Endometrial microvascular endothelial cells (primary cell): Measurements from ENCODE around the gene ZNF331. TPM values are rescaled to one million over a fixed set of nuclear protein-coding genes. Genes with fewer than 3 reads are reported as not detected.
"Not testable (repeated sequence)": the region's sequence is repeated elsewhere in the genome, so short reads cannot be mapped to it uniquely, and the experiment has no call there.

Experiments
- in situ Hi-C: cut with HindIII; loops from 2 replicates; pipeline ENCODE4 v1.10.0; 2017; ENCODE audit warnings: low sequenced_read_pairs, low pct_unique_long_range_greater_than_20kb; ENCODE audit errors: inconsistent ontology term
- total RNA-seq: library from RNA; depleted of rRNA; stranded (reverse); fragments of >200 nt; gene quantifications from one replicate; pipeline ENCODE4 v1.2.3, GENCODE V29; 2015; ENCODE audit errors: inconsistent ontology term

ZNF331 gene
- total RNA-seq: 4.7 TPM

GRCh38 chr19:53537521-53538377 lies at the start of gene ZNF331:
TSS of gene ZNF331 (plus strand) at chr19:53538145. CDS start at chr19:53569377, 31,232 bp downstream.
- in situ Hi-C loops: no loop called here

DNA sequence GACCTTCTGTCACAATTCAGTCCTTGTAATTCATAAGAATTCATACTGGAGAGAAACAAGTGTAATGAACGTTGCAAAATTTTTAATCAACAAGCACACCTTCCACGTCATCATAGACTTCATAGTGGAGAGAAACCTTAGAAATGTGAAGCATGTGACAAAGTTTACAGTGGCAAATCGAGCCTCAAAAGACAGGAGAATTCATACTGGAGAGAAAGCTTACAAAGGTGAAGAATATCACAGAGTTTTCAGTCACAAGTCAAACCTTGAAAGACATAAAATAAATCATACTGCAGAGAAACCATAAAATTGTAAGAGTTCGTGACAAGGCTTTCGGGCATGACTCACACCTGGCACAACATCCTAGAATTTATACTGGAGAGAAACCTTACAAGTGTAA lies 45.8 kb upstream of the ZNF331 start:
- in situ Hi-C loops: no loop called here

GRCh38 chr19:53497311-53498023 lies 40.5 kb upstream of the ZNF331 start:
- in situ Hi-C loops: not testable (repeated sequence)

DNA sequence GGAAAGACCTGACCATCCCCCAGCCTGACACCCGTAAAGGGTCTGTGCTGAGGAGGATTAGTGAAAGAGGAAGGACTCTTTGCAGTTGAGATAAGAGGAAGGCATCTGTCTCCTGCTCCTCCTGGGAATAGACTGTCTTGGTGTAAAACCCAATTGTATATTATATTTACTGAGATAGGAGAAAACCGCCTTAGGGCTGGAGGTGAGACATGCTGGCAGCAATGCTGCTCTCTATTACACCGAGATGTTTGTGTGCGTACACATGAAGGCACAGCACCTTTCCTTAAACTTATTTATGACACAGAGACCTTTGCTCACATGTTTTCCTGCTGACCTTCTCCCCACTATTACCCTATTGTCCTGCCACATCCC lies 39.9 kb upstream of the ZNF331 start:
- in situ Hi-C loops: not testable (repeated sequence)

DNA sequence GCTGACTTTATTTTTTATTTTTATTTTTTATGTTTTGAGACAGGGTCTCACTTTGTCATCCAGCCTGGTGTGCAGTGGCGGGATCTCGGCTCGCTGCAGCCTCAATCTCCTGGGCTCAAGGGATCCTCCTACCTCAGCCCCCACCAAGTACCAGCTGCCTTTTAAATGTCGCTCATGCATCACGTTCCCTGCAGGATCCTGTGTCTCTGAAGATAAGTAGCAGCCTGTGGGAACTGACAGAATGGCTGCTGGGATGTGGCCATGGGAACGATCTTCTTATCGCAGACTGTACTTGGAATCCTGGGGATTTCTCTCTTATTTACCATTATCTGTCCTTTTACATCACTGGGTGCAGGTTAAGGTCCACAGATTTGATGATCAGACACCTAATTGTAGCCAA lies 34.8 kb upstream of the ZNF331 start:
- in situ Hi-C loops: not testable (repeated sequence)

GRCh38 chr19:53503671-53504364 lies 34.1 kb upstream of the ZNF331 start:
- in situ Hi-C loops: not testable (repeated sequence)

DNA sequence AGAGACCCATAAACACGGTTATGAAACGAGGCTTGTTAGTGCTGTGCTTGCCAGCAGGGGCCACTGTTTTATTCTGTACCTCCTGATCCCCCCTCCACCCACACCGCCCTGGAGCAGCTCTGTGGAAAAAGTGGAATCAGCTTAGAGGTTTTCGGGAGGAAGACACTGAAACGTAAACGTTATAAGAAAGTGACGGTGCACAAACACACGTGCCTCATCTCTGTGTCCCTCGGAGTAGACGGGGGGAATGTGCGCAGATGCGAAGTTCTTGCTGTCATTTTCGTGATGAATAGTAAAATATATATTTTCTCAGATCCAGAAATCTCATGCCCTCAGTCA lies 33.6 kb upstream of the ZNF331 start:
- in situ Hi-C loops: not testable (repeated sequence)

GRCh38 chr19:53504885-53505284 lies 33.1 kb upstream of the ZNF331 start:
- in situ Hi-C loops: no loop called here

DNA sequence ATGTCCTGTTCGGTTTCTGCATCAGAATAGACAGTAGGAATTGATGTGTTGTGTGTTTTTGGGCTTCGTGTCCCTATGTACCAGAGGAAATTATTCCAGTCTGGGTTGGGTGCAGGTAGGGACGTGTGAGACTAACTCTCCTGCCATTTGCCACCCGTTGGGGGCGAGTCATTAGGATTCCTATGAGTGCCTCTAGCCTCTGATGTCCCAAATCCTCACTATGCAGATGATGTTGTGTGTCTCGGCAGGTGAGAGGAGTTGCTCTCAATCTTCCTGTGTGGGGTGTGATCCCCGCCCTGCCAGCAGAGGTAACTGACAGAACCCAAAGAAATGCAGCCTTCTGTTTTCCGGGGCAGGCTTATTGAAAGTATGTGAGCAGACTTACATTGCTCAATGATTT lies 31.2 kb upstream of the ZNF331 start:
- in situ Hi-C loops: no loop called here

DNA sequence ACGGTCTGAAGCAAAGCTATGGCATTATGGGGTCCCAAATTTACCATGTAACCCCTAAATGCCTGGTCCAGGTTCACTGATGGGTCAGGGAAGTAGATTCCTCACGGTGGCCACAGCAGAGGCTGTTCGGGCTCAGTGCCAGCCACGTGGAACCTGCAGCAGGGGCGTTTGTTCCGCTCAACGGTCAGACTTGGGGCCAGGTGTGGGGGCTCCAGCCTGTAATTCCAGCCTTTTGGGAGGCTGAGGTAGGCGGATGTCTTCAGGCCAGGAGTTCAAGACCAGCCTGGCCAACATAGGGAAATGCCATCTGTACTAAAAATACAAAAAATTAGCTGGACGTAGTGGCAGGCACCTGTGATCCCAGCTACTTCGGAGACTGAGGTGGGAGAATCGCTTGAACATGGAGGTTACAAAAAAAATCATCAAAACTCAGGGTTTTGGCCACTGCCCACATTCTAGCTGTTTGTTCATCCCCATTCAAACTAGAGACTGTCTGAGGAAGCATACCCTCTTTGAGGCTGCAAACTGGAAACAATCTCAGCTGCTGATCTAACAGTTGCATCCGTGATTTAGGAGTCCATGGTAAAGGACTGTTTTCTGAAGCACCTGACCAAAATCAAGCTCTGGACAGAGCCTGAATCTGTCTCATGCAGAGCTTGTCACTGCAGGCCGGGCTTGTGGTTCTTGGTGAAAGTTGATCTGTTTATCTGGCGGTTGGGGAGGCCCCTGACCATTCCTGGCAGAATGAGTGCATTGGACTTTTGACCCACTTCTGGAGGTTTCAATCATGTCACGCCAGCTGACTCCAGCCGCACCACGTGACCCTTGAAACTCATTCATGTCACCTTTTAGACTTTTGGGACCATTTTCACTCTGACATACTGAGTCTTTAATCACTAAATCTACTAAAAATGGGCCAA lies 30.2 kb upstream of the ZNF331 start:
- in situ Hi-C loops: no loop called here

GRCh38 chr19:53509443-53509842 lies 28.5 kb upstream of the ZNF331 start:
- in situ Hi-C loops: no loop called here

DNA sequence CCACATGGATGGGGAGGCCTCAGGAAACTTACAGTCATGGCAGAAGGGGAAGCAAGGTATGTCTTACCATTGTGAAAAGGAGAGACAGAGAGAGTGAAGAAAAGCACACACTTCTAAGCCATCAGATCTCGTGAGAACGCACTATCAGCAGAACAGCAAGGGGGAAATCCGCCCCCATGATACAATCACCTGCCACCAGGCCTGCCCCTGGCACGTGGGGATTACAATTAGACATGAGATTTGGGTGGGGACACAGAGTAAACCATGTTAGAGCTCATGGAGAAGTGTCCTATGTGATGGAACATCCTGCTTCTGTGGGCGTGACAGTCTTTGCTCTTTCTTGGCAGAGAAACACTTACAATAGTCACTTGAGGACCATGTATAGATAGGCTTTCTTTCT lies 28.1 kb upstream of the ZNF331 start:
- in situ Hi-C loops: no loop called here

DNA sequence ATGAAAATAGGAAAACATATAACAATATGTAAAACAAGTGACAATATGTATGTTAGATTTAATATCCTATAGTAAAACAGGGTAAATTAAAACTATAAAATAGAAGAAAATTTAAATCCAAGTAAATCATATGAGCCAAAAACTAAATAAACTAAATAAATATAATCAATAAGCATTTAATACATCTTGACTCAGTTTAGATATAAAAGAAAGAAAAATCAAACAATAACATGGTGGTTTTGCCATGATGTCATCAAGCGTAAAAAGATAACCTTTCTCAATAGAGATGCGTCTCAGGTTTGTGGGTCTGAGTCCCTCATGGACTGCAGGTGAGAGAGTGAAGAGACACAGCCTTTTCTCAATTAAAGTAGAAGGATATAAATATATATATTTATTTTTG lies 26.6 kb upstream of the ZNF331 start:
- in situ Hi-C loops: no loop called here

DNA sequence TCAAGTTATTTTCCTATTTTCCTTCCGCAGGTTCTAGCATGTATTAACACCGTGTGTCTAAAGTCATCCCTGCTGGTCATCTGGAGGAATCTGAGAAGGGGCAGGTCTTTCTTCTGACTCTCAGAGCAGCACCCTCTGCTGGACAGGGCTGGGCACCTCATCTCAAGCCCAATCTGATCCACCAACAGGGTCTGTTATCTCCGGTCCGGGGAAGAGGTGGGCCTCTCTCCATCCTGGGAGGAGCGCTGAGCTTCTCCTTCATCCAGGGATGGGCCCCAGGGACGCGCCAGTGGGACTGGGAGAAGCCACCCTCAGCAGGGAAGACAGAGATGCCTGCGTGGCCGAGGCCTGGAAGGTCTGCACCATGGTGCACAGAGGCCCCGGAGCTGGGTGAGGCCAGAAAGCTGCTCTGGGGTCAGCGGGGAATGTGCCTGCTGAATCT lies 26.0 kb upstream of the ZNF331 start:
- in situ Hi-C loops: no loop called here

- in situ Hi-C loops: not testable (repeated sequence)
These were observed 22.9 kb upstream of the ZNF331 start for GRCh38 chr19:53515047-53515446.

DNA sequence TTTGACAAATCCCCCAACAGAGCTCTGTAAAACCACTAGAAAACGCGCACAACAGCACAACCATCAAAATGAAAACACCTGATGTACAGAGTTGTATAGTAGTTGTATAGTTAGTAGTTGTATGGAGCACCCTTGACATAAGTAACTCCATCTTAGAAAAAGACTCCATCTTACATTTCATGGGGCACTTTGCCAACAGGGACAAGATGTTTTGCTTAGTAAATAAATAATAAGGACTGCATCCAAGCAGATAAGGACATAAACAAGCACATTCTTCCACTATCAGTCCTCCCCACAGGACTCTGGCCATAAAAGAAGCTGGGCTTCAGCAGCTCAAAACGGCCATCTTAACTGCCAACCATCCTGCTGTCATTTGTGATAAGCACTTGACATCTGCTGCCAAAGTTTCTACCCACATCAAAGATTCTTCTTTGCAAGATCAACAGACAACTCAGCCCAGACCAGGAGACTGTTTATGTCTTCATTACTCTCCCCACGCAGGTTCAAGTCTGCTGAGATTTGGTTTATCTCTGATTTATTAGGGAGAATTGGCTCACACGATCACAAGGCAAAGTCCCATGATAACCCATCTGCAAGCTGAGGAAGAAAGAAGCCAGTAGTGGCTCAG lies 20.7 kb upstream of the ZNF331 start:
- in situ Hi-C loops: no loop called here

GRCh38 chr19:53518121-53518520 lies 19.8 kb upstream of the ZNF331 start:
- in situ Hi-C loops: no loop called here

- in situ Hi-C loops: no loop called here
These were observed 19.2 kb upstream of the ZNF331 start for GRCh38 chr19:53518716-53519115.
